Measurements from ENCODE around the gene AFAP1L2.
A peak's percentile ranks its signal among the peaks of the same experiment; 100 is the strongest.

AFAP1L2 gene

GRCh38 chr10:114308531-114309363 is 95.6 kb downstream of the AFAP1L2 start:
- ATAC-seq (replicated peaks) = no peak
- peak overlapping the region in 1 of 2 donors; percentile 42 for H3K27ac Mint-ChIP-seq
- H3K4me3 Mint-ChIP-seq = no peak overlapping the region
- DNase-seq = no peak
- H3K4me1 Mint-ChIP-seq (ENCODE audit: low read depth in 2 of 2) = peaks cover 7 to 9% of the 10 kb centered on the region in 2 donors
- H3K36me3 Mint-ChIP-seq (ENCODE audit: insufficient read depth) = no peaks in the 10 kb centered on the region
- no peaks in the 10 kb centered on the region for H3K9me3 Mint-ChIP-seq
- H3K27me3 Mint-ChIP-seq = peaks cover 0 to 9% of the 10 kb centered on the region in 2 donors

DNA sequence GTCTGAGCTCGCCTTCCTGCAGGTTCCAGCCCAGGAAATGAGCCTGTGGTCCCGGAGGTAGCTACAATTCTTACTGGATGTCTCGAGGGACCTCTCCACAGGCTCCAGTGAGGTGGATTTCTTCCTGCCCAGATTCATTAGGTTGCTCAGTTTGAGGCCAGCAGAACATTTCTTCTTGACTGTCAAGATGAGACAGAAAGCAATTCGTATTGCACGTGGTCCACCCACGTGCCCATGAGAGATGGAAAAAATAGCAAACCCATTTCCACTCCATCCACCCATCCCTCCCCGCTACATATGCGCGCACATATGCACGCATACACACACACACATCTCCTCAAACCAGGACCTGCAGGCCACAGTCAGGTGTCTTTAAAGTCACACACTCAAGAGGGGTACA is 96.6 kb downstream of the AFAP1L2 start:
- Mint-ChIP-seq H3K4me3 (no peak overlapping the region), H3K36me3 (ENCODE audit: insufficient read depth) (no peaks in the 10 kb centered on the region), H3K27ac (peak overlapping the region in 1 of 2 donors; percentile 1), H3K4me1 (ENCODE audit: low read depth in 2 of 2) (peaks cover 9 to 11% of the 10 kb centered on the region in 2 donors), H3K9me3 (no peaks in the 10 kb centered on the region), H3K27me3 (peaks cover 0 to 9% of the 10 kb centered on the region in 2 donors)
- ATAC-seq (replicated peaks) = no peak
- no peak for DNase-seq

GRCh38 chr10:114306116-114306973 is 98.0 kb downstream of the AFAP1L2 start:
- ATAC-seq (replicated peaks) (no peak), DNase-seq (no peak)
- no peak overlapping the region for H3K27ac Mint-ChIP-seq

GRCh38 chr10:114305521-114305925 is 98.8 kb downstream of the AFAP1L2 start:
- DNase-seq (no peak), ATAC-seq (replicated peaks) (no peak)
- Mint-ChIP-seq H3K4me3 (peak overlapping the region; percentile 93), H3K27ac (no peak overlapping the region), H3K4me1 (ENCODE audit: low read depth in 2 of 2) (peaks cover 9 to 11% of the 10 kb centered on the region in 2 donors), H3K27me3 (no peaks in the 10 kb centered on the region), H3K9me3 (no peaks in the 10 kb centered on the region), H3K36me3 (ENCODE audit: insufficient read depth) (no peaks in the 10 kb centered on the region)

More at GRCh38 chr10:114306116-114306973, 98.0 kb downstream of the AFAP1L2 start:
- H3K4me1 Mint-ChIP-seq (ENCODE audit: low read depth in 2 of 2) = peaks cover 9 to 11% of the 10 kb centered on the region in 2 donors
- peak overlapping the region; percentile 93 for H3K4me3 Mint-ChIP-seq
- no peaks in the 10 kb centered on the region for H3K36me3 Mint-ChIP-seq (ENCODE audit: insufficient read depth)
- H3K27me3 Mint-ChIP-seq = peaks cover 0 to 5% of the 10 kb centered on the region in 2 donors
- no peaks in the 10 kb centered on the region for H3K9me3 Mint-ChIP-seq

DNA sequence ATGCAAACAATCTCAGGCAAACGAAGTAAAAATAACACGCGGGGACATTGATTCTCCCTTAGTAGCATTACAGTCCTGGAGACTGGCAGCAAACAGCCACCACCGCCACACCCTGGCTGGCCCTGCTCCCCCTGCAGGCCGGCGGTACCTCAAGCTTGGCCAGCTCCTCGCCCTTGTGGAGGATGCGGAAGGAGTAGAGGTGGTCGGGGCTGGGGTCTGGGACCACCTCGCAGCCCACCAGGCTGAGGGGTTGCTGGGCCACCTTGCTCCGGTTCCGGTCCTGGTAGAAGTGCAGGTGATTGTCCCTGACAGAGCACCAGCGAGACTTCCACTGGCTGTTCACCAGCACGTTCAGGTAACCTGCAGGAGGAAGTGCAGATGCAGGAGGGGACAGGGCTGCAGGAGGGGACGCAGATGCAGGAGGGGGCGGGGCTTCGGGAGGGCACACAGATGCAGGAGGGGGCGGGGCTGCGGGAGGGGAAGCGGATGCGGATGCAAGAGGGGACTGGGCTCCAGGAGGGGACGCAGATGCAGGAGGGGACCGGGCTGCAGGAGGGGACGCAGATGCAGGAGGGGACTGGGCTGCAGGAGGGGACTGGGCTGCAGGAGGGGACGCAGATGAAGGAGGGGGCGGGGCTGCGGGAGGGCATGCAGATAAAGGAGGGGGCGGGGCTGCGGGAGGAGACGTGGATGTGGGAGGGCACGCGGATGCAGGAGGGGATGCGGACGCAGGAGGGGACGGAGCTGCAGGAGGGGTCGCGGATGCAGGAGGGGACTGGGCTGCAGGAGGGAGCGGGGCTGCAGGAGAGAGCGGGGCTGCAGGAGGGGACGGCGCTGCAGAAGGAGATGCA is 99.5 kb downstream of the AFAP1L2 start:
- ATAC-seq (replicated peaks) = peak; percentile 82
- Mint-ChIP-seq H3K27ac (peak overlapping the region; percentile 63 to 92), H3K36me3 (ENCODE audit: insufficient read depth) (no peaks in the 10 kb centered on the region), H3K27me3 (no peaks in the 10 kb centered on the region), H3K4me1 (ENCODE audit: low read depth in 2 of 2) (peaks cover 9 to 11% of the 10 kb centered on the region in 2 donors), H3K9me3 (no peaks in the 10 kb centered on the region), H3K4me3 (peak overlapping the region; percentile 93)
- DNase-seq = peak; percentile 32 to 44 (median 37)

DNA sequence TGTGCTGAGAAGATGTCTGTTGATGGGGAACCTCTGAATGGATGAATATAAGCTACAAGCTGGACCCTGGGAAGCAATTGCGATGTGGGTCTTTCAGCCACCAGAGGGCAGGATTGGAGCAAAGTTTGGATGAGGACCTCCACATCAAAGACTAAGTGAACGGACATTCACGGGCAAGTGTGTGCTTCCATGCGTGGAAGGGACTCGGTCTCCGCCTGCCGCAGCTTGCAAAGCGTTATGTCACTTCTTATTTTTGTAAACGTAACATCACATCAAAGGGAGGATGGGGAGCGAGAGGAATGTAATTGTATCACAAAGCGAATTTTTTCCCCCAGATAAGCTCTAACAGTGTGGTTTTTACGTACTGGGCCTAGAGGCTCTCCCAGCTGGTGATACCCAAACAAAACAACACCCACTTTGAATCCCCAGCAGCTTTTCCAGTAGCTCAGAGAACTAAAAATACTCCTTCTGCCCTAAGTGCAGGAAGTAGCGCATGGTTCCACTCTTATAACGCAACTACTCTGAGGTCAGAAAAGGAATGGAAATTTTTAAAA is 100.2 kb downstream of the AFAP1L2 start:
- peak; percentile 50 to 66 (median 51) for DNase-seq
- Mint-ChIP-seq H3K36me3 (ENCODE audit: insufficient read depth) (no peaks in the 10 kb centered on the region), H3K27me3 (no peaks in the 10 kb centered on the region), H3K4me3 (peak overlapping the region; percentile 93), H3K4me1 (ENCODE audit: low read depth in 2 of 2) (peaks cover 9 to 11% of the 10 kb centered on the region in 2 donors), H3K9me3 (no peaks in the 10 kb centered on the region), H3K27ac (peak overlapping the region; percentile 63 to 92)
- ATAC-seq (replicated peaks) = peak; percentile 55

GRCh38 chr10:114303556-114303955 is 100.7 kb downstream of the AFAP1L2 start:
- H3K4me3 Mint-ChIP-seq = peak overlapping the region; percentile 93
- peaks cover 9 to 11% of the 10 kb centered on the region in 2 donors for H3K4me1 Mint-ChIP-seq (ENCODE audit: low read depth in 2 of 2)
- no peaks in the 10 kb centered on the region for H3K27me3 Mint-ChIP-seq
- H3K9me3 Mint-ChIP-seq = no peaks in the 10 kb centered on the region
- ATAC-seq (replicated peaks) (no peak), DNase-seq (no peak)
- peak overlapping the region; percentile 63 to 92 for H3K27ac Mint-ChIP-seq
- H3K36me3 Mint-ChIP-seq (ENCODE audit: insufficient read depth) = peaks cover under 1% of the 10 kb centered on the region

DNA sequence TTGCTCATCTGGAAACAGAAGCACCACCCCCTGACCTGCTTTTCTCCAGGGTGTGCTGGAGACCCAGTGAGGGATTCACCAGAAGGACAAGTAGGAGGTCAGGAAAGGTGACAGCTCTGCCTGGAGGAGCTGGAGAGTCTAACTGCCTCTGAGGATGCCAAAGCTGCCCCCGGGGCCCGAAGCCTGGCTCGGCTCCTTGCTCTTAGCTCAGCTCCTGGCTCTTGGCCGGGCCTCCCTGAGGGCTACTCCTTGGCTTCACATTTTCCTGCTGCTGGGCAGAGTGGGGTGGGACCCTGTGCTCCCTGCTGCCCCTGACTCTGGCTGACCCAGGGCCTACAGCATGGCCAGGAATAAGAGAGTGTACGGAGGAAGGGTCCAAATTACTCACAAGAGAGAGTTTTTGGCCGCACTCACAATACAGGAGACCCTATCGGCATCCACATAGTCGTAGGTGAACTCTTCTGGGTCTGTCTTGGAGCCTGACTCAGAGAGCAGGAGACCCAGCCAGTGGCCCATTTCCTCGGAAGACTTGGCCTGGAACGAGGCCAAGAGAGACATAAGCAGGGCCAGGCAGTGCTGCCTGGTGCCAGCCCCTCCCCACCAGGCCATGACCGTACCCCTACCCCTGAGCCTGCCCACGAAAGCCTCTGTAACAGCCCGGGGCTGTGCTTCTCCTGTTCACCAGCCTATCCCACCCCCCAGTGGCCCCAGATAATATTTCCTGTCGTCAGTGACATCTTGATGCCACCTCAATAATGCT is 102.2 kb downstream of the AFAP1L2 start:
- no peak overlapping the region for H3K4me3 Mint-ChIP-seq
- no peaks in the 10 kb centered on the region for H3K9me3 Mint-ChIP-seq
- ATAC-seq (replicated peaks) = no peak
- H3K4me1 Mint-ChIP-seq (ENCODE audit: low read depth in 2 of 2) = peaks cover 9 to 11% of the 10 kb centered on the region in 2 donors
- H3K27me3 Mint-ChIP-seq = no peaks in the 10 kb centered on the region
- H3K36me3 Mint-ChIP-seq (ENCODE audit: insufficient read depth) = peaks cover 4% of the 10 kb centered on the region
- no peak overlapping the region for H3K27ac Mint-ChIP-seq
- no peak for DNase-seq

DNA sequence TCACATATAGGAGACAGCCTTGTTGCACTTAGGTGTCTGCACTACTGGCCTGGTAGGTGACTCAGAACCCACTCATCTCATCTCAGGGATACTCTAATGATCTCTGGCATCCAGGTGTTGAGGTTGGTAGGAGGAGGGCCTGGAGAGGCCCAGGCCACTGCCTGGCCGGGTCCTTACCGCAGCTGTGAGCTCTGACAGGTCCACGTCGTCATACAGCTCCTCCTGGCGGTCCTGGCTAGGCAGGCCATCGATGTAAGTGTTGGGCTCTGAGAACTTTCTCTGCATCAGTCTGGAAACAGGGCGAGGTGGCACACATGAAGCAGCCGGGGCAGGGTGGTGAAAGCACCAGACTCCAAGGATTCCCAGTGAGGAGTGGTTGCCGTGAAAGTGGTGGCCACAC is 103.1 kb downstream of the AFAP1L2 start:
- H3K27me3 Mint-ChIP-seq = no peaks in the 10 kb centered on the region
- peaks cover 9 to 11% of the 10 kb centered on the region in 2 donors for H3K4me1 Mint-ChIP-seq (ENCODE audit: low read depth in 2 of 2)
- H3K9me3 Mint-ChIP-seq = peaks cover 0 to under 1% of the 10 kb centered on the region in 2 donors
- DNase-seq = no peak
- ATAC-seq (replicated peaks) = no peak
- peaks cover 4% of the 10 kb centered on the region for H3K36me3 Mint-ChIP-seq (ENCODE audit: insufficient read depth)
- H3K4me3 Mint-ChIP-seq = no peak overlapping the region
- no peak overlapping the region for H3K27ac Mint-ChIP-seq

DNA sequence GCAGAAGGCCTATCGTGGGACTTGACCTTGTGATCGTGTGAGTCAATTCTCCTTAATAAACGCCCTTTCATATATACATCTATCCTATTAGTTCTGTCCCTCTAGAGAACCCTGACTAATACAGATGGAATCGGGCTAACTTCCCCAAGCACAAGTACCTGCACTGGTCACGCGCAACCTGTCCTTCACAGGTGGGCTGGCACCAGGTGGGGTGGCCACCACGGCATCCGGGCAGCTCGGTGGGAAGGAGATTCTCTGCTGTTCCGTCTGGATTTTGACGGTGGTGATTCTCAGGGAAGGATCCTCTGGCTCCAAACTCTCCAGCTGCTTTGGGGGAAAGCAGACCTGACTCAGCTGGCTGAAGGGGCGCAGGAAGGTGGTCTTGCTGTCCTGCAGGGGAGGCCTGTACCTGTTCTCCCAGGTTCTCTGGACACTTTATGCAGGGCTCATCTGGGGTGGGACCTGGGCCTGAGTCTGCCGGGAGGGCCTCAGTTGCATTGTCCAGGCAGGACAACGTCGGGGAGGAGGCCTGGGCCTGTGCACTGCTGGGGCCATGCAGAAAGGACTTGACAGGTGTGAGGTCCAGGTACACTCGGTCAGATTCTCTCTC is 104.2 kb downstream of the AFAP1L2 start:
- Mint-ChIP-seq H3K9me3 (peaks cover 0 to 2% of the 10 kb centered on the region in 2 donors), H3K36me3 (ENCODE audit: insufficient read depth) (peaks cover 4% of the 10 kb centered on the region), H3K27me3 (no peaks in the 10 kb centered on the region), H3K4me1 (ENCODE audit: low read depth in 2 of 2) (peaks cover 9 to 11% of the 10 kb centered on the region in 2 donors), H3K27ac (peak overlapping the region in 1 of 2 donors; percentile 19), H3K4me3 (no peak overlapping the region)
- no peak for ATAC-seq (replicated peaks)
- no peak for DNase-seq

- ATAC-seq (replicated peaks) (no peak), DNase-seq (no peak)
- Mint-ChIP-seq H3K9me3 (peaks cover 0 to 2% of the 10 kb centered on the region in 2 donors), H3K4me3 (no peak overlapping the region), H3K27me3 (no peaks in the 10 kb centered on the region), H3K36me3 (ENCODE audit: insufficient read depth) (peaks cover 4% of the 10 kb centered on the region), H3K4me1 (ENCODE audit: low read depth in 2 of 2) (no peaks in the 10 kb centered on the region), H3K27ac (no peak overlapping the region)
Measured at GRCh38 chr10:114297136-114297705, 107.1 kb downstream of the AFAP1L2 start.
